HG03457 (cell line): ENCODE measurements around the gene MAD1L1.

ENCODE experiments used
- ATAC-seq: cut with Tn5 transposase; IDR thresholded peaks from one replicate; pipeline ENCODE4 v1.9.1; 2021; ENCODE audit warnings: moderate number of reproducible peaks; ENCODE audit not compliant: unreplicated experiment

Gene MAD1L1

GRCh38 chr7:1965579-1966294, 267.0 kb downstream of the MAD1L1 start:
- no peak for ATAC-seq

GRCh38 chr7:1964913-1965578, 267.7 kb downstream of the MAD1L1 start:
- ATAC-seq: no peak

GRCh38 chr7:1964211-1964912, 268.4 kb downstream of the MAD1L1 start:
- no peak for ATAC-seq

- ATAC-seq: no peak
Observed at GRCh38 chr7:1963575-1963974, 269.2 kb downstream of the MAD1L1 start.

GRCh38 chr7:1961701-1962276, 271.0 kb downstream of the MAD1L1 start:
- no peak for ATAC-seq

GRCh38 chr7:1959305-1959704, 273.4 kb downstream of the MAD1L1 start:
- ATAC-seq: no peak

GRCh38 chr7:1957471-1958225, 275.1 kb downstream of the MAD1L1 start:
- ATAC-seq: no peak

GRCh38 chr7:1956611-1957470, 275.9 kb downstream of the MAD1L1 start:
- no peak for ATAC-seq

GRCh38 chr7:1956141-1956540, 276.6 kb downstream of the MAD1L1 start:
- no peak for ATAC-seq

- ATAC-seq: no peak
Observed at GRCh38 chr7:1954366-1955004, 278.3 kb downstream of the MAD1L1 start.

GRCh38 chr7:1953199-1954190, 279.2 kb downstream of the MAD1L1 start:
- no peak for ATAC-seq

- ATAC-seq: no peak
Observed at GRCh38 chr7:1952781-1953180, 280.0 kb downstream of the MAD1L1 start.

GRCh38 chr7:1952169-1952760, 280.5 kb downstream of the MAD1L1 start:
- no peak for ATAC-seq

- no peak for ATAC-seq
Observed at GRCh38 chr7:1951600-1951999, 281.1 kb downstream of the MAD1L1 start.

- no peak for ATAC-seq
Observed at GRCh38 chr7:1951159-1951536, 281.6 kb downstream of the MAD1L1 start.

- no peak for ATAC-seq
Observed at GRCh38 chr7:1950452-1951158, 282.1 kb downstream of the MAD1L1 start.

- ATAC-seq: no peak
Observed at GRCh38 chr7:1950066-1950451, 282.7 kb downstream of the MAD1L1 start.
